Nephron progenitor cell (in vitro differentiated cells): ENCODE data around the gene IGF2R.
A peak's percentile ranks its signal among the peaks of the same experiment; 100 is the strongest.

Experiments used
- DNase-seq: peaks from one replicate; pipeline ENCODE4 v3.0.0; 2021
- H3K27ac Mint-ChIP-seq: 2 replicates; pipeline ENCODE4 v1.8.0; 2021; ENCODE audit warnings: mild to moderate bottlenecking, moderate library complexity, mixed read lengths
- H3K27me3 Mint-ChIP-seq: 2 replicates; pipeline ENCODE4 v1.8.0; 2021; ENCODE audit warnings: mild to moderate bottlenecking, low read depth, mixed read lengths; ENCODE audit not compliant: poor library complexity
- H3K36me3 Mint-ChIP-seq: 2 replicates; pipeline ENCODE4 v1.8.0; 2021; ENCODE audit warnings: low read depth, mixed read lengths
- H3K4me1 Mint-ChIP-seq: 2 replicates; pipeline ENCODE4 v1.8.0; 2021; ENCODE audit warnings: mixed read lengths
- H3K4me3 Mint-ChIP-seq: 2 replicates; pipeline ENCODE4 v1.8.0; 2021; ENCODE audit warnings: mild to moderate bottlenecking, moderate library complexity, mixed read lengths
- H3K9me3 Mint-ChIP-seq: 2 replicates; pipeline ENCODE4 v1.8.0; 2021; ENCODE audit warnings: mild to moderate bottlenecking, moderate library complexity, mixed read lengths
- CTCF ChIP-seq: fragments of 200-600 bp; sonication (generic); IDR thresholded peaks from 2 replicates; pipeline ENCODE4 v1.5.0; 2021; ENCODE audit warnings: antibody characterized with exemption

Gene IGF2R

GRCh38 chr6:159957071-159957673 is 11.7 kb upstream of the IGF2R start:
- peaks cover 41% of the 10 kb centered on the region for H3K27me3 Mint-ChIP-seq
- H3K4me1 Mint-ChIP-seq: peaks cover 26% of the 10 kb centered on the region
- no peak overlapping the region for H3K4me3 Mint-ChIP-seq
- no peak for TF ChIP-seq CTCF
- H3K27ac Mint-ChIP-seq: no peak overlapping the region
- no peaks in the 10 kb centered on the region for H3K36me3 Mint-ChIP-seq
- H3K9me3 Mint-ChIP-seq: peaks cover 6% of the 10 kb centered on the region
- no peak for DNase-seq

DNA sequence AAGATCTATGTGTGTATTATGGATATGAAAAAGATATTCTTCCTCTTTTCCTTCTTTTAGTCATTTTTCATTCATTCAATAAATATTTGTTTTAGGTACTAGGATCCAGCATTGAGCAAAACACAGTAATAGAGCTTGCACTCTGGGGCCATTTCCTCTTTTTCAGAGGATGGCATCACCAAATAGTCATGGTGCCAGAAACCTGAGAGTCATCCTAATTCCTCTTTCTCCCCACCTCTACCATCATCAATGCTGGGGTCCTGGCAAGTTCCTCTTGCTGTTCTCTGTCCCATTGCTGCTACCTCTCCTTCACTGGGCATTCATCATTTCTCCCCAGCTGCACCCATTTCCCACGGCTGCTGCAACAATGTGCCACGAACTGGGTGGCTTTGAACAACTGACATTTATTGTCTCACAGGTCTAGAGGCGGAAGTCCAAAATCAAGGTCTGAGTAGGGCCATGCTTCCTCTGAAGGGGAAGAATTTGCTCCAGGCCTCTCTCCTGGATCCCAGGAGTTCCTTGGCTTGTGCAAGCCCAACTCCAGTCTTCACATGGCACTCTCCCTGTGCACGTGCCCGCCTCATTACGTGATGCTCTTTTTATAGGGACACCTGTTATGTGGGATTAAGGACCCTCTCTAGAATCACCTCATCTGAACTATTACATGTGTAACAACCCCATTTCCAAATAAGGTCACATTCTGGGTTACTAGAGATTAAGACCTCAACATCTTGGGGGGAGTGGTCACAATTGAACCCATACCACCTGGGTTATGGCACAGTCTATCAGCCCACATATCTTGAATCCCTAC is 9.5 kb upstream of the IGF2R start:
- Mint-ChIP-seq H3K9me3 (peaks cover 6% of the 10 kb centered on the region), H3K36me3 (no peaks in the 10 kb centered on the region), H3K4me1 (peaks cover 10% of the 10 kb centered on the region), H3K27ac (peak overlapping the region; percentile 54), H3K27me3 (peaks cover 63% of the 10 kb centered on the region), H3K4me3 (no peak overlapping the region)
- DNase-seq: no peak
- TF ChIP-seq CTCF: no peak

GRCh38 chr6:159959976-159960384 is 8.9 kb upstream of the IGF2R start:
- Mint-ChIP-seq H3K27me3 (peaks cover 70% of the 10 kb centered on the region), H3K4me1 (peaks cover 10% of the 10 kb centered on the region), H3K9me3 (peaks cover 6% of the 10 kb centered on the region), H3K36me3 (no peaks in the 10 kb centered on the region), H3K27ac (peak overlapping the region; percentile 54), H3K4me3 (no peak overlapping the region)
- DNase-seq: no peak
- no peak for TF ChIP-seq CTCF

GRCh38 chr6:159960485-159960884 is 8.4 kb upstream of the IGF2R start:
- TF ChIP-seq CTCF: no peak
- H3K27ac Mint-ChIP-seq: no peak overlapping the region
- H3K4me1 Mint-ChIP-seq: peaks cover 10% of the 10 kb centered on the region
- no peaks in the 10 kb centered on the region for H3K36me3 Mint-ChIP-seq
- DNase-seq: no peak
- peaks cover 75% of the 10 kb centered on the region for H3K27me3 Mint-ChIP-seq
- peaks cover 6% of the 10 kb centered on the region for H3K9me3 Mint-ChIP-seq
- no peak overlapping the region for H3K4me3 Mint-ChIP-seq

DNA sequence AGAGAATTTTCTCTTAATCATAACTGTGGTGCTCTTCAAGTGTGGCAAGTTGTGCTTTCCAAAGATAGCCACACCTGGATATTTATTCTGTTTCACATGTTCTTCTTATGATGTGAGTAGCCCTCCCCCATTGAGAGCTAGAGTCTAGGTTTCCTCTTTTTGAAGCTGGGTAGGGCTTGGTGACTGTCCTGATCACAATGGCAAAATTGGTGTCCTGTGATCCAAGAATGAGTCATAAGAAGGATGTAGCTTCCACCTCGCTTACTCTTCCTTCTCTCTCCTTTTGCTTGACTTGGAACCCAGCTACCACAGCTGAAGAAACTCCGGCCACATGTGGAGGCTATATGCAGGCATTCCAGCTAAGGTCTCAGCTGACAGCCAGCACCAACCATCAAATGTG is 7.4 kb upstream of the IGF2R start:
- Mint-ChIP-seq H3K4me3 (no peak overlapping the region), H3K4me1 (peaks cover 10% of the 10 kb centered on the region), H3K27ac (no peak overlapping the region), H3K9me3 (peaks cover 6% of the 10 kb centered on the region), H3K36me3 (no peaks in the 10 kb centered on the region), H3K27me3 (peaks cover 80% of the 10 kb centered on the region)
- DNase-seq: no peak
- no peak for TF ChIP-seq CTCF
